HEK293T (cell line): ENCODE results near the gene SMIM14.

ENCODE experiments used
- CTCF ChIA-PET: fragments of 350-600 bp; formaldehyde crosslinking; extraction: SDS; loops from one replicate; lab custom pipeline; 2021; ENCODE audit warnings: antibody characterized with exemption, inconsistent platforms; lab: Yijun Ruan, JAX
- POLR2A ChIA-PET: fragments of 350-600 bp; formaldehyde crosslinking; extraction: SDS; loops from one replicate; lab custom pipeline; 2020; ENCODE audit warnings: antibody characterized with exemption, inconsistent platforms; lab: Yijun Ruan, JAX
- DNase-seq: peaks from one replicate; pipeline ENCODE4 v3.0.0; 2012; ENCODE audit warnings: mixed read lengths; ENCODE audit errors: extremely low spot score
- ARNT ChIP-seq: fragments of 450-650 bp; IDR thresholded peaks from 2 replicates; pipeline ENCODE4 v1.6.1; 2017; ENCODE audit warnings: mild to moderate bottlenecking
- BHLHE40 ChIP-seq: fragments of 450-650 bp; IDR thresholded peaks from 2 replicates; pipeline ENCODE4 v1.6.1; 2016; ENCODE audit warnings: mild to moderate bottlenecking, moderate library complexity, borderline replicate concordance
- CTBP1 ChIP-seq: fragments of 450-650 bp; IDR thresholded peaks from 2 replicates; pipeline ENCODE4 v1.6.1; 2016; ENCODE audit warnings: borderline replicate concordance
- ELF4 ChIP-seq: fragments of 450-650 bp; IDR thresholded peaks from 2 replicates; pipeline ENCODE4 v1.6.1; 2017; ENCODE audit warnings: antibody characterized with exemption
- FOXA1 ChIP-seq: fragments of 450-650 bp; IDR thresholded peaks from 2 replicates; pipeline ENCODE4 v1.6.1; 2016; ENCODE audit warnings: mild to moderate bottlenecking
- FOXK2 ChIP-seq: fragments of 450-650 bp; IDR thresholded peaks from 2 replicates; pipeline ENCODE4 v1.6.1; 2016; ENCODE audit warnings: mild to moderate bottlenecking
- FOXM1 ChIP-seq: fragments of 450-650 bp; IDR thresholded peaks from 2 replicates; pipeline ENCODE4 v1.6.1; 2017; ENCODE audit warnings: mild to moderate bottlenecking, borderline replicate concordance
- HDGF ChIP-seq: fragments of 450-650 bp; IDR thresholded peaks from 2 replicates; pipeline ENCODE4 v1.6.1; 2017; ENCODE audit warnings: antibody characterized with exemption, borderline replicate concordance
- L3MBTL2 ChIP-seq: fragments of 450-650 bp; conservative IDR thresholded peaks from 2 replicates; pipeline ENCODE4 v1.6.1; 2016; ENCODE audit warnings: mild to moderate bottlenecking
- LEF1 ChIP-seq: fragments of 450-650 bp; IDR thresholded peaks from 2 replicates; pipeline ENCODE4 v1.6.1; 2017; ENCODE audit warnings: mild to moderate bottlenecking, borderline replicate concordance
- NFRKB ChIP-seq: fragments of 450-650 bp; IDR thresholded peaks from 2 replicates; pipeline ENCODE4 v1.6.1; 2016; ENCODE audit warnings: mild to moderate bottlenecking, moderate library complexity
- SP1 ChIP-seq: fragments of 450-650 bp; IDR thresholded peaks from 2 replicates; pipeline ENCODE4 v1.6.1; 2017
- SUZ12 ChIP-seq: fragments of 450-650 bp; IDR thresholded peaks from 2 replicates; pipeline ENCODE4 v1.6.1; 2016; ENCODE audit warnings: mild to moderate bottlenecking
- TARDBP ChIP-seq: fragments of 450-650 bp; IDR thresholded peaks from 2 replicates; pipeline ENCODE4 v1.6.1; 2016
- ZNF384 ChIP-seq: fragments of 450-650 bp; IDR thresholded peaks from 2 replicates; pipeline ENCODE4 v1.6.1; 2016

SMIM14 gene

GRCh38 chr4:39649639-39650265, 11.1 kb upstream of the SMIM14 start:
- DNase-seq = no peak
- CTCF ChIA-PET = no interaction called here
- TF ChIP-seq NFRKB (no peak), SP1 (no peak), LEF1 (no peak), SUZ12 (no peak), ELF4 (no peak), CTBP1 (no peak), L3MBTL2 (no peak), BHLHE40 (no peak), FOXK2 (no peak), ZNF384 (no peak), HDGF (no peak), ARNT (no peak), TARDBP (no peak), FOXA1 (no peak), FOXM1 (no peak)
- POLR2A ChIA-PET = interaction anchor here (2.7 kb wide), 1 partner anchor 11 kb away, joined by 13 read pairs; the partner anchor contains the start of gene SMIM14

GRCh38 chr4:39648827-39649558, 10.3 kb upstream of the SMIM14 start:
- POLR2A ChIA-PET = interaction anchor here (2.7 kb wide), 1 partner anchor 11 kb away, joined by 13 read pairs; the partner anchor contains the start of gene SMIM14
- CTCF ChIA-PET = interaction anchor here (0.6 kb wide), 1 partner anchor 13 kb away, joined by 4 read pairs; no protein-coding TSS in a partner anchor
- TF ChIP-seq SP1 = no peak
- TF ChIP-seq NFRKB = no peak
- TF ChIP-seq FOXK2 = no peak
- no peak for DNase-seq

- no peak for DNase-seq
- POLR2A ChIA-PET = interaction anchor here (1.6 to 2.7 kb wide), 2 partner anchors 10 to 121 kb away, joined by 4 to 13 read pairs; partner anchors contain the start of genes SMIM14 and UGDH
- CTCF ChIA-PET = interaction anchor here (0.6 kb wide), 1 partner anchor 14 kb away, joined by 4 read pairs; no protein-coding TSS in a partner anchor
- TF ChIP-seq FOXK2 (no peak), CTBP1 (no peak), NFRKB (no peak), FOXA1 (no peak), L3MBTL2 (no peak), HDGF (no peak), LEF1 (no peak), TARDBP (no peak), FOXM1 (no peak), ZNF384 (no peak), ELF4 (no peak)
Measured at GRCh38 chr4:39648213-39648612, 9.5 kb upstream of the SMIM14 start.

GRCh38 chr4:39642885-39643552, 4.4 kb upstream of the SMIM14 start:
- TF ChIP-seq LEF1 (no peak), SUZ12 (no peak), L3MBTL2 (no peak), FOXK2 (no peak), ZNF384 (no peak), TARDBP (no peak), FOXM1 (no peak), FOXA1 (no peak), ARNT (no peak), CTBP1 (no peak)
- ChIA-PET POLR2A (no interaction called here), CTCF (no interaction called here)
- no peak for DNase-seq

GRCh38 chr4:39641451-39641850, 2.8 kb upstream of the SMIM14 start:
- DNase-seq = no peak
- POLR2A ChIA-PET = interaction anchor here (2.4 kb wide), 1 partner anchor 114 kb away, joined by 8 read pairs; the partner anchor contains the start of gene UGDH
- TF ChIP-seq TARDBP = no peak
- CTCF ChIA-PET = no interaction called here

- CTCF ChIA-PET = interaction anchor here (1.1 to 1.5 kb wide), 2 partner anchors 8 to 168 kb away, joined by 3 to 5 read pairs; no protein-coding TSS in a partner anchor
- TF ChIP-seq SP1 (no peak), FOXK2 (no peak), ELF4 (no peak), LEF1 (no peak), ZNF384 (no peak), FOXM1 (no peak), TARDBP (no peak), ARNT (no peak), BHLHE40 (no peak), SUZ12 (no peak)
- POLR2A ChIA-PET = interaction anchor here (0.6 to 2.4 kb wide), 15 partner anchors 8 to 179 kb away, joined by 3 to 20 read pairs (median 5); partner anchors contain the start of genes LIAS, RPL9, UBE2K and UGDH
- peak; percentile 30 for DNase-seq
Measured at GRCh38 chr4:39637586-39638353, 895 bp downstream of the SMIM14 start.

GRCh38 chr4:39637221-39637585, 1.5 kb downstream of the SMIM14 start:
- DNase-seq = no peak
- peak; percentile 47; the same call in 1 of the 2 replicates for TF ChIP-seq ZNF384
- no peak for TF ChIP-seq L3MBTL2
- ChIA-PET POLR2A (interaction anchor here (0.6 to 2.4 kb wide), 6 partner anchors 7 to 178 kb away, joined by 3 to 20 read pairs (median 10); partner anchors contain the start of genes LIAS, RPL9 and UGDH), CTCF (interaction anchor here (1.5 kb wide), 1 partner anchor 168 kb away, joined by 5 read pairs; no protein-coding TSS in a partner anchor)
